Activated CD8-positive, alpha-beta T cell treated with anti-CD3 and anti-CD28 coated beads, Interleukin-2, amount 10 ng/mL, durations not matched to agents 7 days and 5 days (primary cell): ENCODE measurements around the gene SOX1. TPM values are rescaled to one million over a fixed set of nuclear protein-coding genes. Genes with fewer than 3 reads are reported as not detected.

ENCODE experiments used
- ATAC-seq: fragments of 150-1000 bp; cut with Tn5 transposase; one replicate; pipeline ENCODE4 v1.10.0; 2021; ENCODE audit warnings: moderate library complexity
- CTCF ChIA-PET: fragments of 350-600 bp; sonication (Branson Sonifier 250); formaldehyde crosslinking; loops from one replicate; lab custom pipeline; 2021; ENCODE audit warnings: antibody characterized with exemption; lab: Charles Lee
- POLR2A ChIA-PET: fragments of 350-600 bp; sonication (Branson Sonifier 250); formaldehyde crosslinking; loops from one replicate; lab custom pipeline; 2021; ENCODE audit warnings: antibody characterized with exemption; lab: Charles Lee
- DNase-seq: peaks from one replicate; pipeline ENCODE4 v3.0.0-alpha.2; 2020
- H3K27ac Mint-ChIP-seq: one replicate; pipeline ENCODE4 v1.8.0; 2021; ENCODE audit warnings: mild to moderate bottlenecking, mixed read lengths
- H3K27me3 Mint-ChIP-seq: one replicate; pipeline ENCODE4 v1.8.0; 2021; ENCODE audit warnings: low read depth, mixed read lengths
- H3K36me3 Mint-ChIP-seq: one replicate; pipeline ENCODE4 v1.8.0; 2021; ENCODE audit warnings: low read depth, mixed read lengths
- H3K4me1 Mint-ChIP-seq: one replicate; pipeline ENCODE4 v1.8.0; 2021; ENCODE audit warnings: low read depth, mixed read lengths
- H3K4me3 Mint-ChIP-seq: one replicate; pipeline ENCODE4 v1.8.0; 2021; ENCODE audit warnings: mild to moderate bottlenecking, mixed read lengths
- H3K9me3 Mint-ChIP-seq: one replicate; pipeline ENCODE4 v1.8.0; 2022; ENCODE audit warnings: mixed read lengths; ENCODE audit not compliant: insufficient read depth
- total RNA-seq, 2 experiments: library from RNA; stranded (reverse); gene quantifications; one replicate each; pipeline ENCODE4 v1.2.3, GENCODE V29; 2021

SOX1 gene
- total RNA-seq, 2 experiments from 2014 or later: not detected

GRCh38 chr13:112104881-112105234 lies 37.9 kb downstream of the SOX1 start:
- ChIA-PET POLR2A (no interaction called here), CTCF (no interaction called here)
- Mint-ChIP-seq H3K36me3 (no peaks in the 10 kb centered on the region), H3K9me3 (no peaks in the 10 kb centered on the region), H3K4me3 (no peak overlapping the region), H3K27me3 (peaks cover 52% of the 10 kb centered on the region), H3K27ac (no peak overlapping the region), H3K4me1 (peaks cover 2% of the 10 kb centered on the region)
- DNase-seq (no peak), ATAC-seq (no peak)

- CTCF ChIA-PET: no interaction called here
These were observed 38.3 kb downstream of the SOX1 start for GRCh38 chr13:112105244-112105681.

GRCh38 chr13:112105892-112106291 lies 38.9 kb downstream of the SOX1 start:
- H3K4me3 Mint-ChIP-seq: no peak overlapping the region
- no peaks in the 10 kb centered on the region for H3K9me3 Mint-ChIP-seq
- H3K27me3 Mint-ChIP-seq: peaks cover 54% of the 10 kb centered on the region
- no peaks in the 10 kb centered on the region for H3K36me3 Mint-ChIP-seq
- H3K4me1 Mint-ChIP-seq: peaks cover 2% of the 10 kb centered on the region
- H3K27ac Mint-ChIP-seq: no peak overlapping the region
- POLR2A ChIA-PET: no interaction called here
- DNase-seq: no peak
- CTCF ChIA-PET: no interaction called here
- ATAC-seq: no peak

More at GRCh38 chr13:112105244-112105681, 38.3 kb downstream of the SOX1 start:
- Mint-ChIP-seq H3K36me3 (no peaks in the 10 kb centered on the region), H3K4me1 (peaks cover 2% of the 10 kb centered on the region), H3K4me3 (no peak overlapping the region), H3K27me3 (peaks cover 53% of the 10 kb centered on the region), H3K9me3 (no peaks in the 10 kb centered on the region), H3K27ac (no peak overlapping the region)
- ATAC-seq (no peak), DNase-seq (no peak)
- POLR2A ChIA-PET: no interaction called here

GRCh38 chr13:112106478-112107141 lies 39.7 kb downstream of the SOX1 start:
- Mint-ChIP-seq H3K36me3 (no peaks in the 10 kb centered on the region), H3K27me3 (peaks cover 52% of the 10 kb centered on the region), H3K27ac (no peak overlapping the region), H3K4me3 (no peak overlapping the region), H3K4me1 (peaks cover 2% of the 10 kb centered on the region), H3K9me3 (no peaks in the 10 kb centered on the region)
- CTCF ChIA-PET: no interaction called here
- ATAC-seq (no peak), DNase-seq (no peak)
- POLR2A ChIA-PET: no interaction called here

GRCh38 chr13:112107289-112107688 lies 40.3 kb downstream of the SOX1 start:
- ATAC-seq (no peak), DNase-seq (no peak)
- peaks cover 46% of the 10 kb centered on the region for H3K27me3 Mint-ChIP-seq

GRCh38 chr13:112110479-112110878 lies 43.5 kb downstream of the SOX1 start:
- Mint-ChIP-seq H3K27ac (no peak overlapping the region), H3K4me1 (peaks cover 7% of the 10 kb centered on the region), H3K9me3 (no peaks in the 10 kb centered on the region), H3K27me3 (peaks cover 35% of the 10 kb centered on the region), H3K4me3 (no peak overlapping the region), H3K36me3 (no peaks in the 10 kb centered on the region)
- ChIA-PET CTCF (no interaction called here), POLR2A (no interaction called here)
- DNase-seq (no peak), ATAC-seq (no peak)

More at GRCh38 chr13:112107289-112107688, 40.3 kb downstream of the SOX1 start:
- ChIA-PET CTCF (no interaction called here), POLR2A (no interaction called here)
- H3K4me3 Mint-ChIP-seq: no peak overlapping the region
- peaks cover 2% of the 10 kb centered on the region for H3K4me1 Mint-ChIP-seq
- no peak overlapping the region for H3K27ac Mint-ChIP-seq
- H3K36me3 Mint-ChIP-seq: no peaks in the 10 kb centered on the region
- no peaks in the 10 kb centered on the region for H3K9me3 Mint-ChIP-seq

GRCh38 chr13:112111239-112111857 lies 44.4 kb downstream of the SOX1 start:
- CTCF ChIA-PET: no interaction called here
- H3K27ac Mint-ChIP-seq: no peak overlapping the region
- no peaks in the 10 kb centered on the region for H3K9me3 Mint-ChIP-seq

GRCh38 chr13:112112534-112113276 lies 45.8 kb downstream of the SOX1 start:
- no peak overlapping the region for H3K27ac Mint-ChIP-seq
- ATAC-seq (no peak), DNase-seq (no peak)
- peaks cover 15% of the 10 kb centered on the region for H3K27me3 Mint-ChIP-seq
- peaks cover 5% of the 10 kb centered on the region for H3K4me1 Mint-ChIP-seq
- CTCF ChIA-PET: no interaction called here
- POLR2A ChIA-PET: no interaction called here
- H3K9me3 Mint-ChIP-seq: no peaks in the 10 kb centered on the region
- no peak overlapping the region for H3K4me3 Mint-ChIP-seq
- H3K36me3 Mint-ChIP-seq: no peaks in the 10 kb centered on the region

More at GRCh38 chr13:112111239-112111857, 44.4 kb downstream of the SOX1 start:
- ATAC-seq: no peak
- DNase-seq: no peak
- Mint-ChIP-seq H3K36me3 (no peaks in the 10 kb centered on the region), H3K27me3 (peaks cover 29% of the 10 kb centered on the region), H3K4me1 (peaks cover 6% of the 10 kb centered on the region), H3K4me3 (no peak overlapping the region)
- POLR2A ChIA-PET: no interaction called here

- no peak for DNase-seq
- CTCF ChIA-PET: no interaction called here
- POLR2A ChIA-PET: no interaction called here
- H3K9me3 Mint-ChIP-seq: no peaks in the 10 kb centered on the region
- H3K27me3 Mint-ChIP-seq: peaks cover 11% of the 10 kb centered on the region
- H3K4me3 Mint-ChIP-seq: no peak overlapping the region
- no peaks in the 10 kb centered on the region for H3K36me3 Mint-ChIP-seq
- no peak overlapping the region for H3K27ac Mint-ChIP-seq
- peaks cover 5% of the 10 kb centered on the region for H3K4me1 Mint-ChIP-seq
- no peak for ATAC-seq
These were observed 46.4 kb downstream of the SOX1 start for GRCh38 chr13:112113348-112113747.

- DNase-seq: no peak
- Mint-ChIP-seq H3K36me3 (no peaks in the 10 kb centered on the region), H3K4me3 (no peak overlapping the region), H3K4me1 (peaks cover 5% of the 10 kb centered on the region), H3K9me3 (no peaks in the 10 kb centered on the region), H3K27me3 (peaks cover 7% of the 10 kb centered on the region), H3K27ac (no peak overlapping the region)
- no peak for ATAC-seq
- ChIA-PET POLR2A (no interaction called here), CTCF (no interaction called here)
These were observed 46.9 kb downstream of the SOX1 start for GRCh38 chr13:112113851-112114250.

- ChIA-PET CTCF (no interaction called here), POLR2A (no interaction called here)
- Mint-ChIP-seq H3K4me1 (peaks cover 5% of the 10 kb centered on the region), H3K36me3 (no peaks in the 10 kb centered on the region), H3K27ac (no peak overlapping the region), H3K4me3 (no peak overlapping the region), H3K9me3 (no peaks in the 10 kb centered on the region), H3K27me3 (peaks cover 7% of the 10 kb centered on the region)
- no peak for ATAC-seq
- no peak for DNase-seq
These were observed 47.4 kb downstream of the SOX1 start for GRCh38 chr13:112114391-112114790.

GRCh38 chr13:112115403-112116091 lies 48.6 kb downstream of the SOX1 start:
- ATAC-seq (no peak), DNase-seq (no peak)
- peaks cover 4% of the 10 kb centered on the region for H3K27me3 Mint-ChIP-seq
- H3K4me3 Mint-ChIP-seq: no peak overlapping the region
- no peaks in the 10 kb centered on the region for H3K9me3 Mint-ChIP-seq
- ChIA-PET CTCF (no interaction called here), POLR2A (no interaction called here)
- peaks cover 5% of the 10 kb centered on the region for H3K4me1 Mint-ChIP-seq
- H3K27ac Mint-ChIP-seq: no peak overlapping the region
- H3K36me3 Mint-ChIP-seq: no peaks in the 10 kb centered on the region
